ENCODE results near the gene PLEKHA8. TPM values are rescaled to one million over a fixed set of nuclear protein-coding genes. Genes with fewer than 3 reads are reported as not detected.

The PLEKHA8 gene
- total RNA-seq, 1 donor from 2014 or later = 60.1 TPM

- Mint-ChIP-seq H3K36me3 (ENCODE audit: low read depth) (peaks cover 16% of the 10 kb centered on the region), H3K4me3 (no peak overlapping the region), H3K27ac (ENCODE audit: unreplicated experiment) (no peak overlapping the region), H3K9me3 (no peaks in the 10 kb centered on the region), H3K4me1 (no peaks in the 10 kb centered on the region), H3K27me3 (ENCODE audit: low read depth) (no peaks in the 10 kb centered on the region)
- DNase-seq (ENCODE audit: low read depth, low spot score) = no peak
- TF ChIP-seq, protein P1, sequence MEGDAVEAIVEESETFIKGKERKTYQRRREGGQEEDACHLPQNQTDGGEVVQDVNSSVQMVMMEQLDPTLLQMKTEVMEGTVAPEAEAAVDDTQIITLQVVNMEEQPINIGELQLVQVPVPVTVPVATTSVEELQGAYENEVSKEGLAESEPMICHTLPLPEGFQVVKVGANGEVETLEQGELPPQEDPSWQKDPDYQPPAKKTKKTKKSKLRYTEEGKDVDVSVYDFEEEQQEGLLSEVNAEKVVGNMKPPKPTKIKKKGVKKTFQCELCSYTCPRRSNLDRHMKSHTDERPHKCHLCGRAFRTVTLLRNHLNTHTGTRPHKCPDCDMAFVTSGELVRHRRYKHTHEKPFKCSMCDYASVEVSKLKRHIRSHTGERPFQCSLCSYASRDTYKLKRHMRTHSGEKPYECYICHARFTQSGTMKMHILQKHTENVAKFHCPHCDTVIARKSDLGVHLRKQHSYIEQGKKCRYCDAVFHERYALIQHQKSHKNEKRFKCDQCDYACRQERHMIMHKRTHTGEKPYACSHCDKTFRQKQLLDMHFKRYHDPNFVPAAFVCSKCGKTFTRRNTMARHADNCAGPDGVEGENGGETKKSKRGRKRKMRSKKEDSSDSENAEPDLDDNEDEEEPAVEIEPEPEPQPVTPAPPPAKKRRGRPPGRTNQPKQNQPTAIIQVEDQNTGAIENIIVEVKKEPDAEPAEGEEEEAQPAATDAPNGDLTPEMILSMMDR (conservative IDR thresholded peaks at IDR 0.05) = no peak
Observed at GRCh38 chr7:30082686-30083085, 54.5 kb downstream of the PLEKHA8 start.

- Mint-ChIP-seq H3K36me3 (ENCODE audit: low read depth) (peaks cover 11% of the 10 kb centered on the region), H3K27me3 (ENCODE audit: low read depth) (no peaks in the 10 kb centered on the region), H3K4me1 (no peaks in the 10 kb centered on the region), H3K27ac (ENCODE audit: unreplicated experiment) (no peak overlapping the region), H3K9me3 (no peaks in the 10 kb centered on the region), H3K4me3 (no peak overlapping the region)
- TF ChIP-seq, protein P1 (conservative IDR thresholded peaks at IDR 0.05) = no peak
- no peak for DNase-seq (ENCODE audit: low read depth, low spot score)
Observed at GRCh38 chr7:30083334-30083733, 55.1 kb downstream of the PLEKHA8 start.

GRCh38 chr7:30084212-30084611, 56.0 kb downstream of the PLEKHA8 start:
- DNase-seq (ENCODE audit: low read depth, low spot score) = no peak
- no peak overlapping the region for H3K27ac Mint-ChIP-seq (ENCODE audit: unreplicated experiment)
- no peaks in the 10 kb centered on the region for H3K4me1 Mint-ChIP-seq
- H3K9me3 Mint-ChIP-seq = no peaks in the 10 kb centered on the region
- no peak overlapping the region for H3K4me3 Mint-ChIP-seq
- H3K27me3 Mint-ChIP-seq (ENCODE audit: low read depth) = no peaks in the 10 kb centered on the region
- H3K36me3 Mint-ChIP-seq (ENCODE audit: low read depth) = peaks cover 10% of the 10 kb centered on the region
- TF ChIP-seq, protein P1 (conservative IDR thresholded peaks at IDR 0.05) = no peak

DNA sequence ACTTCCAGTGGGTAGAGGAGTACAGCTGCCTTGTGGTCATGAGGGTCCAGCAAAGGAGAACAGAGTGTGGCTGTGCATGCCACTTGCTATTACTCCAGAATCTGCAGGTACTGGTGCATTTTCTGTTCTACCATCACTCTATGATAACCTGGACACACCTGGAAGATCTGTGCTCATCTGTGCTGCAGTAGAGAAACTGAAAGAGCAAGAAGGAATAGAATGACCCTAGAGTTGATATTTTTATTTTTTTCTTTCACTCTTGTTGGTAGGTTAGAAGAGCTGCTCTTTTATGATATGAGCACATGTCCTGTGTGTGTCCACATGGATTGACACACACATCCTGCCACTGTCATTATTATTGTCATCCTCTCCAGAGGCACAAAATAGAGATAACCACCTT, 58.3 kb downstream of the PLEKHA8 start:
- Mint-ChIP-seq H3K4me1 (no peaks in the 10 kb centered on the region), H3K27me3 (ENCODE audit: low read depth) (no peaks in the 10 kb centered on the region), H3K4me3 (no peak overlapping the region), H3K27ac (ENCODE audit: unreplicated experiment) (no peak overlapping the region), H3K9me3 (no peaks in the 10 kb centered on the region), H3K36me3 (ENCODE audit: low read depth) (peaks cover 18% of the 10 kb centered on the region)
- no peak for DNase-seq (ENCODE audit: low read depth, low spot score)
- TF ChIP-seq, protein P1 (conservative IDR thresholded peaks at IDR 0.05) = no peak

- Mint-ChIP-seq H3K36me3 (ENCODE audit: low read depth) (peaks cover 18% of the 10 kb centered on the region), H3K9me3 (no peaks in the 10 kb centered on the region), H3K4me1 (no peaks in the 10 kb centered on the region), H3K27me3 (ENCODE audit: low read depth) (no peaks in the 10 kb centered on the region), H3K27ac (ENCODE audit: unreplicated experiment) (peak overlapping the region; percentile 1), H3K4me3 (no peak overlapping the region)
- DNase-seq (ENCODE audit: low read depth, low spot score) = no peak
- TF ChIP-seq, protein P1 (conservative IDR thresholded peaks at IDR 0.05) = no peak
Observed at GRCh38 chr7:30087371-30087770, 59.2 kb downstream of the PLEKHA8 start.

DNA sequence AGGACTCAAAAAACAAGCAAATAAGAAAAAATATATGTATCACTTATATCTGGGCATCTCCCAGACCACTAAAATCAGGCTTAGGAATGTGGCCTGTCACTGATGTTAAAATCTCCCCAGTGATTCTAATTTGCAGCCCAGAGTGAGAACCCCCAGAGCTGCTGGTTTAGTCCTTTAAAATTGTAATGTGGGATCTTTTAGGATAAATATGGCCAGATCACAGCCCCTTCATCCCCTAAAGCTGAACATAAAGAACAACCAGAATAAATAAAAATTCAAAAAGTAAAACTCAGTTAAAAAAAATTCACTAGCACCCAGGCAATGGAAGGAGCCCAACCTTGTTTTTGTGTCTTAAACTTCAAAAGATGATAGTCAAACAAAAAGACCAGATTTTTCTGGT, 60.1 kb downstream of the PLEKHA8 start:
- Mint-ChIP-seq H3K36me3 (ENCODE audit: low read depth) (peaks cover 18% of the 10 kb centered on the region), H3K4me3 (no peak overlapping the region), H3K4me1 (no peaks in the 10 kb centered on the region), H3K27ac (ENCODE audit: unreplicated experiment) (no peak overlapping the region), H3K27me3 (ENCODE audit: low read depth) (no peaks in the 10 kb centered on the region), H3K9me3 (no peaks in the 10 kb centered on the region)
- TF ChIP-seq, protein P1 (conservative IDR thresholded peaks at IDR 0.05) = no peak
- no peak for DNase-seq (ENCODE audit: low read depth, low spot score)
